COLO668 (cell line): Measurements from ENCODE around the gene PROCA1.
"Not testable (repeated sequence)": the region's sequence is repeated elsewhere in the genome, so short reads cannot be mapped to it uniquely, and the experiment has no call there.

Source experiments
- DNase-seq: peaks from one replicate; lab custom pipeline; 2025; ENCODE audit not compliant: unreplicated experiment; lab: John Stamatoyannopoulos, UW

Gene PROCA1

DNA sequence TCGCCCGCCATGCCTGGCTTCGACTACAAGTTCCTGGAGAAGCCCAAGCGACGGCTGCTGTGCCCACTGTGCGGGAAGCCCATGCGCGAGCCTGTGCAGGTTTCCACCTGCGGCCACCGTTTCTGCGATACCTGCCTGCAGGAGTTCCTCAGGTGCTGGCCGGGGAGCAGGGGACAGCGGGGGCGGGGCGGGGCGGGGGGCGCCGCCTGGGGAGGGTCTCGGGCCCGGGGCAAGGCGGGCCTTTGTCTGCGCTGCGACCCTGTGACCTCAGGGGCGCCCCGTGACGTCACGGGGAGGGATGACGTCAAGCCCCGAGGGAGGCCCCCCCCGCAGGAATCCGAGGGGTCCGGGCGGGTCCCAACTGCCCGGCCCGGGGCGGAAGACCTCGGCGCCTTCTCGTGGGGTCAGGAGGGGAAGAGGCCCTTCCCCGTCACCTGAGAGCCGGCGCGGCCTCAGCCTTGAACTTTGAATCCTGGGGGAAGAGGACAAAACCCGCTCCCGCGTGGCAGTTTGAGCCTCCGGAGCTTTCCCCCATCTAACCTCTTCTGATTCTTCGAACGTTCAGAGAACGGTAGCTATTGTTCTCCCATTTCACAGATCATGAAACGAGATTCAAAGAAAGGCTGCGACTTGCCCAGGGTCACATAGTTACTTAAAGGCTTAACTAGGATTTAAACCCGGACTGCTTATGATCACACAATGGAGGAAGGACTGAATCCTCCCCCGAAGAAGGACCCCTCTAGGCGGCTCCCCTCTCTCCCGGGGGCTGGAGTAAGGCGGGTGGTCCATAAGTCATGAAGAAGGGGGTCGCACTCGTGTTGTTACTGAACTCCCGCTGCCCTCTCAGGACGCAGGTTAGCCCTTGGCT, 32.6 kb upstream of the PROCA1 start:
- DNase-seq = peak; percentile 61

DNA sequence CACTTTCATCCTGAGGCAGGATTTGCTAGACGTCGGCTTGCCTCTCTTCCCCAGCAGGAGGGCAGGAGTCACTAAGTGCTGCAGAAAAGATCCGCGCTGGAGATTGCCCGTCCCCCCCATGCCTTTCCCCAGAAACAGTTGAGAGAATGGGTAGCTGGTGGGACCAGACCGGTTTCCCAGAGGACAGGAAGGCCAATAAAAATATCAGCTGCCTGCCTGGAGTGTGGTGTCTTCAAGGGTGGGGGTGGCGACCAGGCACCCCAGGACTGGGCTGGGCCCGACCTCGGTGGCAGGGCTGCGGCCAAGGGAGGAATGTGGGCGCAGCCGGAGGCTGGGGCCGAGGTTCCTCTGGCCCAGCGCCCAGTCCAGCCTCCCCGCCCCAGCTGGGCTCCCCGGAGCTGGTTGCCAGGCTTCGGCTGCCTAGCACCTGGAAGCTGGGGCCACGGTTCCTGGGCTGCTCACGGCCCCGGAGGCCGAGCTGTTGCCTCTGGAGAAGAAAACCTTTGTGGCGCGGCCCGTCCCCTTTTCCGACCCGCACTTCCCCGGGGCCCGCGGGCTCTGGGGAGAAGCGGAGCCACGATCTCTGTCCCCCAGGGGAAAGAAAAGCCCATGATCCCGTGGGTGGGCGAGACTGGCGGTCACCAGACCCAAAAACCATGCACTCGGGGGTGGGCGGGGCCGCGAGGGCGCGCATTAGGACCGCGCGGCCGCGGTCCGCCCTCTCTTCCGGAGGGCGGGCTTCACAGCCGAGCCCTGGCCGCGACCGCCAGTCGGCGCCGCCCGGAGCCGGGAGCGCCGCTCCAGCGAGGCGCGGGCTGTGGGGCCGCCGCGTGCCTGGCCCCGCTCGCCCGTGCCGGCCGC, 31.8 kb upstream of the PROCA1 start, which contains the start of gene TRAF4:
Gene TRAF4 (plus strand): TSS at position 769 of the 861 bp plus-strand sequence. CDS start 102 bp downstream, outside the sequence.
- DNase-seq = peak; percentile 88

DNA sequence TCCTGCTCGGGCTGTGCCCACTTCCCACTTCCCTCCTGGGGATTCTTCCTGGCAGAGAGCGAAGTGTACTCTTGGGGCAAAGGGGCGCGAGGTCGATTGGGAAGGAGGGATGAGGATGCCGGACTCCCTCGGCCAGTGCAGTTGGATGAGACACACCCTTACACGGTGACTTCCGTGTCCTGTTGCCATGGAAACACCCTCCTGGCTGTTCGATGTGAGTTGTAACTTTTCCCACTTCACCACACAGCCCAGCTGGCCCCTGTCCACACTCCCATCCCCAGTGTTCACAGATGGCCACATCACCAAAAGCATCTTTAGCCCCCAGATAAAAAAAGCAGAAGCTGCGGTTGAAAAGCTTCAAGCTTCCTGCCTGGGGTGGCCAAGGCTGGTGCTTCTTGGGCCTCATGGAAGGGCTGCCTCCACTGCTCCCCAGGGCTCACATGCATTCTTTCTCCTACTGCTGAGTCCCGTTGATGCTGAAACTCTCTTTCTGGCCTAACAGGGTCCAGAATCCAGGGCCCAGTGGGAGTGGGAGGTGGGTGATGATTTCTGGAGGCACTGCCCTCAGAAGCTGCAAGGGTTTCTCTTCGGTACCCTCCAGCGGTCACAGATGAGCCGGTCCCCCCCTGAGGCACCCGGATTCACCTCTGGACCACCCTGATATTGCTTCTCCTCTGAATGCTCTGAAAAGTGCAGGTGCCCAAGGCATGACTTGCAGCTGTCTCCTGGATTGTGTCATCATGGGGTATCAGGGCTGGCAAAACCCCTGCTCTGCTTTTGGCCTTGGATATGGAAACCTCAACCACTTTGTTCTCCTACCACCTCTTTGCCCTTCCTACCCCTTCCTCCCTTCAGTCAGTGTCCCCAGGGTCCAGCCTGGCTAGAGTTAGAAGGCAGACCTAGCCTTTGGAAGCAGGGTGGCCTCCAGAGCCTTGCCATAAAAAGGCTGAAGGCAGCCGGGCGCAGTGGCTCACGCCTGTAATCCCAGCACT, 30.0 kb upstream of the PROCA1 start:
- DNase-seq = no peak

DNA sequence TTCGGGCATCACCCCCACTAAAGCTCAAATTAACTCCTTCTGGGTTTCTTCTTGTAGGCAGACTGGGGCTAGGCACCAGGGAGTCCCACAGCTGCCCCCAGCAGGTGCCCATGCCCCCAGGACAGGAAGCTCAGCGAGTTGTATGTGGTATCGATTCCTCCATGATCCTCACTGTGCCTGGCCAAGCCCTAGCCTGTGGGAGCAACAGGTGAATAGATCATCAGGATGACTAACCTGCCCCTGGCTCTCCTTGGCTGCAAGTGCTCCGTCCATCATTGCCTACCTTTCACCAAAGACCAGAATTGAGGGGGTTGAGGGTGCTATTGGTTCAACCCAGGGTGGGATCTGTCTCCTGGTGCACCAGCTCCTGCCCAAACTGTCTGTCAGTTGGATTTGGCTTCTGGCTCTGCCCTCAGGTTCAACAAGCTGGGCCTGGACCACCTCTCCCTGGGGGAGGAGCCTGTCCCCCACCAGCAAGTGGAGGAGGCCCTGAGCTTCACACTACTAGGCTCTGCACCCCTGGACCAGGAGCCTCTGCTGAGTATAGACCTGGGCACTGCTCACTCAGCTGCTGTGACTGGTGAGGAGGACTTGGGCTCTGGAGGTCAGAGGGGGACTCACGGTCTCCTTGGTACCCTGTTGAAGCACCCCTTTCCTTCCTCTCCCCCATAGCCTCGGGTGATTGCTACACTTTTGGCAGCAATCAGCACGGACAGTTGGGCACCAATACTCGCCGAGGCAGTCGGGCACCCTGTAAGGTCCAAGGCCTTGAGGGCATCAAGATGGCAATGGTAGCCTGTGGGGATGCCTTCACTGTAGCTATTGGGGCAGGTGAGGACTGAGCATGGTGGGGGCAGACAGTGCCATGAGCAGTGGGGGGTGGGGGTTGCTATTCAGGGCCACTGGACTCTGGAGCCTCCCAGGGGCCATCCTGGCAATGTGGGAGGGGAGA, 29.0 kb upstream of the PROCA1 start:
- no peak for DNase-seq

DNA sequence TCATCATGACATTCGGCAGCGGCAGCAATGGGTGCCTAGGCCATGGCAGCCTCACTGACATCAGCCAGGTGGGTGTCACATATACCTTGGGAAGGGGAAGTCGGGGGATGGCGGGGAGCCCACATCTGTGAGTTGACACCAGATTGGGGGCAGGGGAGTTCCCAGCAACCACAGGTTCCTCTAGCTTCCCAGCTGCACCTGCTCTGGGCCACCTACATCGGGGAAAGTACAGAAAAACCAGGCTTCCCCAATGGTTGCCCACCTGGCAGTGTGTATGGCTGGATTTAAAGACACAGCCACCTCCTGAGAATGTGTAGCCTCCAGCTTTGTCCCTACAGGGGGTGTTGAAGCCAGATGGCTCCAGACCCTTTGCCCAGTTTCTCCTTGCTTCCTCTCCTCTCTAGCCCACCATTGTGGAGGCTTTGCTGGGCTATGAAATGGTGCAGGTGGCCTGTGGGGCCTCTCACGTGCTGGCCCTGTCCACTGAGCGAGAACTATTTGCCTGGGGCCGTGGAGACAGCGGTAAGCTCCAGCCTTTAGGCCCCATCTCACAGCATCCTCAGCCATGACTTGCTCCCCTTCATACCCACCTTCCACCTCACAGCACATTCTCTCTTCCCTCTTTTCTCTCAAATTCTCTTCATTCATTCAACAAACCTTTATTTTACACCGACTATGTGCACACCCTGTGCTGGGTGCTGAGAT, 27.1 kb upstream of the PROCA1 start:
- no peak for DNase-seq

DNA sequence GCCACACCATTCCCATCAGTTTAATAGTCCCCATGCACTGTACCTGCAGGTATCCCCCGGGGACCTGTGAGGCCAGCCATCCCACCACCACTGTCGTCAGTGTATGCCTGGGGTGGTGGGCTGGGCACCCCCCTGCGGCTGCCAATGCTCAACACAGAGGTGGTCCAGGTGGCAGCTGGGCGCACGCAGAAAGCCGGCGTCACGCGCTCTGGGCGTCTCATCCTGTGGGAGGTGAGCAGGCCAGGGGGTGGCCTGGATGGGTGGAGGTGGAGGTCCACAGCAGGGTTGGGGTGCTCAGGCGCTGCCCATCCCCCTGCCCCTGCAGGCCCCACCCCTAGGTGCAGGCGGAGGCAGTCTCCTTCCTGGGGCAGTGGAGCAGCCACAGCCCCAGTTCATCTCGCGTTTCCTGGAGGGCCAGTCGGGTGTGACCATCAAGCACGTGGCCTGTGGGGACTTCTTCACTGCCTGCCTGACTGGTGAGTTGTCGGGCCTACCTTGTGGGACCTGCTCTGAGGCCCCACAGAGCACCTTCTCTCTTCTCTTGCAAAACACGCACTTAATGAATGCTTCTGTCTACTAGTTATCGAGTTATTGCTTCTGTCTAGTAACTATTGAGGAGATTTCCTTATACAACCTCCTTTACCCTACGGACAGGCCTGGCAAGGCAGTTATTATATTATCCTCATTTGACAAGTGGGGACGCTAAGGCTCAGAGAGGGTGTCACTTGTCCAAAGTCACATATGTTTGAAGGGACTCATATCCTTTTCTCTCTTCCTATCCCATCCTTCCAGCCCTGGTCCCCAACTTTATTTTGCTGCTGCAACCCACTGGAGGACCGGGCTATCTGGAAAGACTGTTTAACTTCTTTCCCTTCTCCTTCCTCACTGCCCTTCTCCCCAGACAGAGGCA, 26.3 kb upstream of the PROCA1 start:
- peak; percentile 6 for DNase-seq

DNA sequence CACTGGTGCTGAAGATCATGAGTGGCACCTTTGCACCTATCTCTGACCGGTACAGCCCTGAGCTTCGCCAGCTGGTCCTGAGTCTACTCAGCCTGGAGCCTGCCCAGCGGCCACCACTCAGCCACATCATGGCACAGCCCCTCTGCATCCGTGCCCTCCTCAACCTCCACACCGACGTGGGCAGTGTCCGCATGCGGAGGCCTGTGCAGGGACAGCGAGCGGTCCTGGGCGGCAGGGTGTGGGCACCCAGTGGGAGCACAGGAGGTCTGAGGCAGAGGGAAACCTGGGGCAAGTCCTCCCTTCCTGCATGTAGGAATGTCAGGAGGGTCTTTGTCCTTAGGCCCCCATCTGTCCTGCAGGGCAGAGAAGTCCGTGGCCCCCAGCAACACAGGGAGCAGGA, 25.6 kb upstream of the PROCA1 start:
- no peak for DNase-seq

DNA sequence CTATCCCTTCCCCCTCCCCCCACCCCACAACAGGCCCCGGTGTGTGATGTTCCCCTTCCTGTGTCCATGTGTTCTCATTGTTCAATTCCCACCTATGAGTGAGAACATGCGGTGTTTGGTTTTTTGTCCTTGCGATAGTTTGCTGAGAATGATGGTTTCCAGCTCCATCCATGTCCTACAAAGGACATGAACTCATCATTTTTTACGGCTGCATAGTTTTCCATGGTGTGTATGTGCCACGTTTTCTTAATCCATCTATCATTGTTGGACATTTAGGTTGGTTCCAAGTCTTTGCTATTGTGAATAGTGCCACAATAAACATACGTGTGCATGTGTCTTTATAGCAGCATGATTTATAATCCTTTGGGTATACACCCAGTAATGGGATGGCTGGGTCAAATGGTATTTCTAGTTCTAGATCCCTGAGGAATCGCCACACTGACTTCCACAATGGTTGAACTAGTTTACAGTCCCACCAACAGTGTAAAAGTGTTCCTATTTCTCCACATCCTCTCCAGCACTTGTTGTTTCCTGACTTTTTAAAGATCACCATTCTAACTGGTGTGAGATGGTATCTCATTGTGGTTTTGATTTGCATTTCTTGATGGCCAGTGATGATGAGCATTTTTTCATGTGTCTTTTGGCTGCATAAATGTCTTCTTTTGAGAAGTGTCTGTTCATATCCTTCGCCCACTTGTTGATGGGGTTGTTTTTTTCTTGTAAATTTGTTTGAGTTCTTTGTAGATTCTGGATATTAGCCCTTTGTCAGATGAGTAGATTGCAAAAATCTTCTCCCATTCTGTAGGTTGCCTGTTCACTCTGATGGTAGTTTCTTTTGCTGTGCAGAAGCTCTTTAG, 24.5 kb upstream of the PROCA1 start:
- not testable (repeated sequence) for DNase-seq

DNA sequence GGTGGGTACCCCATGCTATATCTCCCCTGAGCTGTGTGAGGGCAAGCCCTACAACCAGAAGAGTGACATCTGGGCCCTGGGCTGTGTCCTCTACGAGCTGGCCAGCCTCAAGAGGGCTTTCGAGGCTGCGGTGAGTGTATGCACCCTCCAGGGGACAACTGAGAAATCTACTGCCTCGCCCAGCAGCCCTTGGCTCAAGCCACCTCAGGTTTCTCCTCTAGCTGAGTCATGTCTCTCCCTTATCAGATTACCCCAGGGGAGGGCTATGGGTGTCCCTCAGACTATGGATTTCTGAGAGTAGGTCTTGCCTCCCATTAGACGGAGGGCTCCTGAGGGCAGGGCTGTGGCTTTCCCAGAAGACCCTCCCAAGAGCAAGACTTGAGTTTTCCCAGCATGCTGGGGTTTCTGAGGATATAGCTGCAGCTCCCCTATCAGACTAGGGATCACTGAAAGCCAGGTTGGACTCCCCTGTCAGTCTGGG, 23.6 kb upstream of the PROCA1 start:
- no peak for DNase-seq

DNA sequence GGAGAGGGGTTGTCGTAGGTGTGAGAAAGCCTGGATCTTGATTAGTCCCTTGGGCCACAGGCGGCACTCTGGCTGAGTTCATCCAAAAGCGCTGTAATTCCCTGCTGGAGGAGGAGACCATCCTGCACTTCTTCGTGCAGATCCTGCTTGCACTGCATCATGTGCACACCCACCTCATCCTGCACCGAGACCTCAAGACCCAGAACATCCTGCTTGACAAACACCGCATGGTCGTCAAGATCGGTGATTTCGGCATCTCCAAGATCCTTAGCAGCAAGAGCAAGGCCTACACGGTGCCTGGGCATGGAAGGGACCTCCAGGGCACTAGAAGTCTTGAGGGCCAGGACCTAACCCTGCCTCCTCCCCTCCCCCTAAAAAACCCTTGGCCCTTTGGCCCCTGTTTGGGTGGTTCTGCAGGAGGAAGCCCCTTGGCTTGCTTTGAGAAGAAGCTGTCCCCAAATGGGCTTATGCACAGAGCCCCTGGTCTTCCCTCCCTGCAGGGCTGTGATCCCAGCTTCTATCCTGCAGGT, 23.1 kb upstream of the PROCA1 start:
- no peak for DNase-seq

DNA sequence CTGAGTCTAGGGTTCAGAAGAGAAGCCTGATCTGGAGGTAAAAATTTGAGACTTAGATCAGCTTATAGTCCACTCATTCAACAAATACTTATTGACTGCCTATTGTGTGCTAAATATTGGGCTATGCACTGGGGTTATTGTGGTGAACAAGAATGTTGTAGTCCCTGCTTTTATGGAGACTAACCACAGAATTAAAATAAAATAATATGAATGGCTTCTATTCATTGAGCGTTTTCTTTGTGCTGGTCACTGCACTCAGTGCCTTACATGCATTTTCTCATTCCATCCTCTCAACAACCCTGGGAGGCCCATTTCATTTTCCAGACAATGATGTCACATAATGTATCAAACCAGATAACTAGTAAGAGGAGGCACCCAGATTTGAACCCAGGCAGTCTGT, 21.7 kb upstream of the PROCA1 start:
- no peak for DNase-seq

DNA sequence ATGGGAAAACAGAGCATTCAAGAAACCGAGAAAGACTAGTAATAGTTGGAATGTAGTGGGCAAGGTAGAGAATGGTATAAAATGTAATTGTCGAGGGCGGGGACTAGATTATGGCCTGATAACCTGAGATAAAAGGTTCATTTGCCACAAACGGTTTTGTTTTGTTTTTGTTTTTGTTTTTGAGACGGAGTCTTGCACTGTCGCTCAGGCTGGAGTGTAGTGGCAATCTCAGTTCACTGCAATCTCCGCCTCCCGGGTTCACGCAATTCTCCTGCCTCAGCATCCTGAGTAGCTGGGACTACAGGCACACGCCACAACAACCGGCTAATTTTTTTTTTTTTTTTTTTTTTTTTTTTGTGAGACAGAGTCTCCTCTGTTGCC, 18.3 kb upstream of the PROCA1 start:
- no peak for DNase-seq

DNA sequence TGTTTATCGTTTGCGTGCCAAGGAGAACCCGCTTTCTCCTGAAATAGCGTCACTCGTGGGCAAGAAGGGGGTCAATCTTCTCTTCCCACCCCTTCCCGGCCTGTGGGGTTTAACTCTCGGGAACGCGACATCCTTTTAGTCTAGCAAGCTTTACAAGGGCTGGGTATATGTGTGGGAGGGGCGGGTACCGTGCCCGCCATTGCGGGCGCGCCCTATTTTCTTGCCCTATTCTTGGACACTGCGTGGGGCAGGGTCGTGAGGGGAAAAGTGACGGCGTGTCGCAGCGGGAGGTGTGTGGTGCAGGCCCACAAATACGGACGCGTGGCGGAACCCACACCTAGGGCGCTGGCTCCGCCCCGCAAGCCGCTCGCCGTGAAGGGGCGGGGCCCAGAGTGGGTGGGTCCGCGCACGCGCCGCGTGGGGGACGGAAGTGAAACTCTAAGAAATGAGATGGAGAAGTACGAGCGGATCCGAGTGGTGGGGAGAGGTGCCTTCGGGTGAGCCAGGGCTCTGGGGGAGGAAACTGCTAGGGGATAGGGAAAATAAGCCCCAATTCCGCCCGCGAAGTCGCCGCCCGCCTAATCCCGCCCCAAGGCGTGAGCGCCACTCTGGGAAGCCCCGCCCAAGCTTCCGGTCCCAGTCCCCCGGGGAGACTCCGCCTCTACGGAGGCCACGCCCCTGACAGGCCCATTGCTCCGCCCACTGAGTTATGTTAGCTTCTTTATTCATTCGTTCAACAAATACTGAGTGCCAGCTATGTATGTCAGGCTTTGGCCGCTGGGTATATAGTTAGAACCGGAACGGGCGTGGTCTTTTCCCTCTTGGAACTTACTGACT, 16.9 kb upstream of the PROCA1 start, which contains the start of gene NEK8:
Gene NEK8 (plus strand): TSS at position 425 of the 837 bp plus-strand sequence. CDS start 26 bp downstream, at position 451.
- peak; percentile 86 for DNase-seq

DNA sequence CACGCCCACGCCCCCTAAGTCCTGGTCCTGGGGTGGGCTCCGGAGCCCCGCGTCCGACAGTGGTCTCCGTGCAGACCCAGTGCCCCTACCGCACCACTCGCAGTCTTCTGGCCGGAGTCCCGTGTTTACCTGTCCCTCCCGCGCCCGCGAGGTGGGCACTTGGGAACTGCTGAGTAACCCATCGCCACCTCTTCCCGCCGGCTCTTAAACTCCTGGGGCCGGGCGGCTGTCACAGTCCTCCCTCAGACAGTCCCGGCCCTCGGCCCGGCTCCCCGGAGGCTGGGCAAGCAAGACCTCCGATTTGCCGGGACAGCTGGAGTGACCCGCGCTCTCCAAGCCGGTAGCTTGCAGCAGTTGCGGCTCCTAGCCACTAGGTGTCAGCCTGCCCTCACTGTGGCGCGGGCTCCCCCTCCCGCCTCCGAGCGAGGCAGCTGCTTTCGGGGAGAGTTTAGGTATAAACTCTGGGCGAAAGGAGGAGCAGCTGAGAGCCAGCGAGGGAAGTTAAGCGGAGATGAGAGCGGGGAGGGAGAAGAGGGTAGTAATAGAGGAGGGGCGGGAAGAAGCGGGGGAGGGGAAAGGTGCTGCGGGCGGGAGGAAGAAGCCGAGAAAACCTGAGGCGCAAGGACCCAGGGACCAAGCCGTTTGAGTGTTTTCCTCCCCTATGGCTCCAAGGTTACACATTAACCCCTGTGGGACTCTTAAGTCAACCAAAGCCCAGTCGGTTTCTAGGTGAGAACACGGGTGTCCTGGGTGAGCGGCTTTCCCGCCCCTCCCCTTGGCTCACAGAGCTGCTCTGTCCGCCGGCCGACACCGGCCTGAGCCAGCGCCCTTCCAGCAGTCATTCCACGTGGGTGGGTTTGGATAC, 15.2 kb upstream of the PROCA1 start:
- DNase-seq = peak; percentile 87

DNA sequence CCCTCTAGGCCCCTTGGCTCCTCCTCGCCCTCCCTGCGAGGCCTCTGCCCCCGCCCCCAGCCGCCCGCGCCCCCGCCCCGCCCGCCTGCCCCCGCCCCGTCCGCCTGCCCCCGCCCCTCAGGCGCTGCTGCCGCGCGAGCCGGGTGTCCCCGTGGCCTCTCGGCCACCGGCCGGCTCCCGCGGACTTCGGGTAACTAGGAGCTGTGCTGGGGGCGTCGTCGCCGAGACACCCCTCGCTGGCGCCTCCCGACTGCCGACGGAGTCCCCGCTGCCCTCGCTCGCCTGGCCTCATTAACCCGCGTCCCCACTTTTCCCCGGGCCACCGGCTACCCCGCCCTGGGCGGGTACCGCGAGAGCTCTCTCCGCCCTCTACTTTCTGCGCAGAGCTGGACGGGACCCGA, 14.5 kb upstream of the PROCA1 start, which contains the start of gene TLCD1:
Gene TLCD1 (minus strand): TSS at position 8 of the 401 bp plus-strand sequence. CDS start 136 bp downstream, outside the sequence.
- DNase-seq = peak; percentile 77
